ENCODE results near the gene UFSP2.

Gene UFSP2

GRCh38 chr4:185352202-185352601 lies 73.6 kb downstream of the UFSP2 start:
- in situ Hi-C loops (cut with HindIII; ENCODE audit: low sequenced_read_pairs), result no loop called here
- H3K4me3 ChIP-seq (ENCODE audit: low read depth, low read length), result no peak overlapping the region
- TF ChIP-seq, protein P1, sequence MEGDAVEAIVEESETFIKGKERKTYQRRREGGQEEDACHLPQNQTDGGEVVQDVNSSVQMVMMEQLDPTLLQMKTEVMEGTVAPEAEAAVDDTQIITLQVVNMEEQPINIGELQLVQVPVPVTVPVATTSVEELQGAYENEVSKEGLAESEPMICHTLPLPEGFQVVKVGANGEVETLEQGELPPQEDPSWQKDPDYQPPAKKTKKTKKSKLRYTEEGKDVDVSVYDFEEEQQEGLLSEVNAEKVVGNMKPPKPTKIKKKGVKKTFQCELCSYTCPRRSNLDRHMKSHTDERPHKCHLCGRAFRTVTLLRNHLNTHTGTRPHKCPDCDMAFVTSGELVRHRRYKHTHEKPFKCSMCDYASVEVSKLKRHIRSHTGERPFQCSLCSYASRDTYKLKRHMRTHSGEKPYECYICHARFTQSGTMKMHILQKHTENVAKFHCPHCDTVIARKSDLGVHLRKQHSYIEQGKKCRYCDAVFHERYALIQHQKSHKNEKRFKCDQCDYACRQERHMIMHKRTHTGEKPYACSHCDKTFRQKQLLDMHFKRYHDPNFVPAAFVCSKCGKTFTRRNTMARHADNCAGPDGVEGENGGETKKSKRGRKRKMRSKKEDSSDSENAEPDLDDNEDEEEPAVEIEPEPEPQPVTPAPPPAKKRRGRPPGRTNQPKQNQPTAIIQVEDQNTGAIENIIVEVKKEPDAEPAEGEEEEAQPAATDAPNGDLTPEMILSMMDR (IDR thresholded peaks at IDR 0.05; ENCODE audit: low read depth, low read length), result no peak

DNA sequence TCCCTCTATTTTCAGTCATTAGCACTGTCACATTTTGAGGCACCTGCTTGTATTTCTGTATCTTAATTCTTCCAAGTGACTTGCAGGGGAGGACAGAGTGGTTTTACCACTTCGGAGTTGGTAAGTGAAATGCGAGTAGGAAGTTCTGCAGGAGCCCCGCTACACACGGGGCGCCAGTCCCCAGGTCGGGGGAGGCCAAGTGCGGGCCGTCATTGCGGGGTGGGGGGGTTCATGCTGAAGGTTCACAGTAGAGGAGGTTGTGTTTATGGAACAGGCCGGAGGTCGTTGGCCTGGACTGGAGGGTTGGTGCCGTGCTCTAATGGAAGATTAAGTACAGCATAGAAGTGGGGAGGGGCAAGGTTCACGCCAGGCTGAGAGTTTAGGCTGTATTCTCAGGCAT lies 74.1 kb downstream of the UFSP2 start:
- in situ Hi-C loops (cut with HindIII; ENCODE audit: low sequenced_read_pairs), result no loop called here
- TF ChIP-seq, protein P1 (IDR thresholded peaks at IDR 0.05; ENCODE audit: low read depth, low read length), result no peak
- no peak for DNase-seq (ENCODE audit: low read depth, low spot score)
- no peak overlapping the region for H3K4me3 ChIP-seq (ENCODE audit: low read depth, low read length)

More at GRCh38 chr4:185352202-185352601, 73.6 kb downstream of the UFSP2 start:
- DNase-seq (ENCODE audit: low read depth, low spot score), result no peak

Measured in astrocyte of the spinal cord (primary cell).